IMR-90 (cell line): ENCODE data around the gene NMBR. TPM values are rescaled to one million over a fixed set of nuclear protein-coding genes. Genes with fewer than 3 reads are reported as not detected.
"Not testable (repeated sequence)": the region's sequence is repeated elsewhere in the genome, so short reads cannot be mapped to it uniquely, and the experiment has no call there.

Experiments used
- ATAC-seq: fragments of 200-7000 bp; cut with Tn5 transposase; 2 replicates; pipeline ENCODE4 v1.9.1; 2020; ENCODE audit warnings: low read depth, mild to moderate bottlenecking, moderate library complexity
- BruUV-seq: library from RNA; stranded (reverse); fragments of 400-500 nt; replicated peaks from 2 replicates; lab custom pipeline; 2021; lab: Mats Ljungman, UMichigan
- CTCF ChIA-PET: fragments of 300-600 bp; formaldehyde crosslinking; extraction: SDS; loops from one replicate; lab custom pipeline; 2021; ENCODE audit warnings: antibody characterized with exemption; lab: Yijun Ruan, JAX
- POLR2A ChIA-PET: fragments of 300-600 bp; sonication (Branson Sonifier 250); formaldehyde crosslinking; loops from one replicate; lab custom pipeline; 2022; ENCODE audit warnings: antibody characterized with exemption; ENCODE audit not compliant: unreplicated experiment; lab: Charles Lee
- DNase-seq: peaks from one replicate; pipeline ENCODE4 v3.0.0; 2013
- H2AFZ ChIP-seq: replicated peaks from 2 replicates; pipeline ENCODE3; 2013; ENCODE audit warnings: low read length, mild to moderate bottlenecking; ENCODE audit not compliant: poor library complexity
- H2AK5ac ChIP-seq: 2 replicates; pipeline ENCODE4 v1.6.1; 2013; ENCODE audit warnings: low read depth, low read length, inconsistent platforms
- H2AK9ac ChIP-seq: replicated peaks from 2 replicates; pipeline ENCODE3; 2013; ENCODE audit warnings: mild to moderate bottlenecking, low read depth, low read length, moderate library complexity; ENCODE audit not compliant: poor library complexity
- H2BK120ac ChIP-seq: 2 replicates; pipeline ENCODE4 v1.6.1; 2013; ENCODE audit warnings: low read depth, low read length, inconsistent platforms
- H2BK15ac ChIP-seq: 3 replicates; pipeline ENCODE4 v1.6.1; 2013; ENCODE audit warnings: low read depth, low read length, inconsistent platforms
- H2BK20ac ChIP-seq: 2 replicates; pipeline ENCODE4 v1.6.1; 2013; ENCODE audit warnings: low read depth, mild to moderate bottlenecking, inconsistent platforms, low read length, moderate library complexity
- H2BK5ac ChIP-seq: 2 replicates; pipeline ENCODE4 v1.6.1; 2013; ENCODE audit warnings: mild to moderate bottlenecking, low read depth, low read length, inconsistent platforms; ENCODE audit not compliant: poor library complexity, severe bottlenecking
- H3K14ac ChIP-seq: replicated peaks from 2 replicates; pipeline ENCODE4 v1.6.1; 2013; ENCODE audit warnings: low read depth, low read length, inconsistent platforms
- H3K18ac ChIP-seq: 2 replicates; pipeline ENCODE4 v1.6.1; 2013; ENCODE audit warnings: low read depth, low read length, control low read depth
- H3K23ac ChIP-seq: 2 replicates; pipeline ENCODE4 v1.6.1; 2013; ENCODE audit warnings: low read depth, low read length, inconsistent platforms
- H3K27ac ChIP-seq: 2 replicates; pipeline ENCODE4 v1.5.1; 2013; ENCODE audit warnings: mild to moderate bottlenecking, control low read depth, low read length; ENCODE audit not compliant: insufficient read depth
- H3K27me3 ChIP-seq: 2 replicates; pipeline ENCODE4 v1.6.1; 2013; ENCODE audit warnings: low read length; ENCODE audit not compliant: control insufficient read depth, insufficient read depth
- H3K36me3 ChIP-seq: 2 replicates; pipeline ENCODE4 v1.6.1; 2013; ENCODE audit warnings: low read length, mixed read lengths; ENCODE audit not compliant: control insufficient read depth, insufficient read depth
- H3K4ac ChIP-seq: 2 replicates; pipeline ENCODE4 v1.6.1; 2013; ENCODE audit warnings: low read depth, low read length, inconsistent platforms
- H3K4me1 ChIP-seq: 2 replicates; pipeline ENCODE4 v1.6.1; 2013; ENCODE audit warnings: low read length, mixed read lengths; ENCODE audit not compliant: control insufficient read depth, insufficient read depth
- H3K4me2 ChIP-seq: 2 replicates; pipeline ENCODE4 v1.6.1; 2013; ENCODE audit warnings: low read depth, mild to moderate bottlenecking, control low read depth, low read length, moderate library complexity
- H3K4me3 ChIP-seq: 2 replicates; pipeline ENCODE4 v1.5.1; 2013; ENCODE audit warnings: low read depth, mild to moderate bottlenecking, control low read depth, low read length, moderate library complexity; ENCODE audit not compliant: insufficient read depth
- H3K56ac ChIP-seq: 2 replicates; pipeline ENCODE4 v1.6.1; 2013; ENCODE audit warnings: low read length, inconsistent platforms; ENCODE audit not compliant: insufficient read depth; ENCODE audit errors: extremely low read depth
- H3K79me1 ChIP-seq, 2 experiments: 2 replicates each; pipeline ENCODE4 v1.6.1; 2013; ENCODE audit warnings: low read length in 2 of 2, inconsistent platforms in 1 of 2, low read depth in 1 of 2
- H3K9ac ChIP-seq: 2 replicates; pipeline ENCODE4 v1.6.1; 2013; ENCODE audit warnings: low read depth, low read length, control low read depth
- H3K9me1 ChIP-seq: 2 replicates; pipeline ENCODE4 v1.6.1; 2013; ENCODE audit warnings: low read length, inconsistent platforms; ENCODE audit not compliant: insufficient read depth
- H3K9me3 ChIP-seq: 2 replicates; pipeline ENCODE4 v1.6.1; 2013; ENCODE audit warnings: low read length; ENCODE audit not compliant: control insufficient read depth, insufficient read depth
- H4K20me1 ChIP-seq: 2 replicates; pipeline ENCODE4 v1.6.1; 2013; ENCODE audit warnings: low read length, inconsistent platforms; ENCODE audit not compliant: insufficient read depth
- H4K5ac ChIP-seq: 2 replicates; pipeline ENCODE4 v1.6.1; 2013; ENCODE audit warnings: mild to moderate bottlenecking, low read depth, low read length, control low read depth
- H4K8ac ChIP-seq, 2 experiments: 2 replicates each; pipeline ENCODE4 v1.6.1; 2013; ENCODE audit warnings: low read depth in 2 of 2, low read length in 2 of 2, control low read depth in 1 of 2, inconsistent platforms in 1 of 2
- H4K91ac ChIP-seq: 2 replicates; pipeline ENCODE4 v1.6.1; 2013; ENCODE audit warnings: low read depth, low read length, inconsistent platforms; ENCODE audit not compliant: insufficient read depth
- WGBS, 2 experiments: methylation state at CpG; one replicate each; pipeline versions ENCODE4 v1.1.5 to v1.1.7; 2013; ENCODE audit warnings: missing lambda C conversion rate in 2 of 2; ENCODE audit not compliant: insufficient read length in 1 of 2; ENCODE audit errors: extremely low coverage in 2 of 2; 5-methylcytosine and 5-hydroxymethylcytosine counted together
- dilution Hi-C: fragments of 300-500 bp; cut with HindIII; formaldehyde crosslinking; loops from one replicate; pipeline ENCODE4 v1.14.3; 2018; ENCODE audit warnings: low sequenced_read_pairs; ENCODE audit not compliant: unreplicated experiment
- in situ Hi-C: fragments of 300-500 bp; cut with MboI; formaldehyde crosslinking; loops from 3 replicates; pipeline ENCODE4 v1.14.3; 2019; ENCODE audit warnings: low sequenced_read_pairs, inconsistent platforms, mixed read lengths
- intact Hi-C: fragments of 100-400 bp; cut with micrococcal nuclease; formaldehyde crosslinking; loops from 2 replicates; pipeline ENCODE4 v1.10.0; 2022
- polyA plus RNA-seq, 3 experiments: library from polyadenylated mRNA; depleted of rRNA; stranded (reverse); fragments of >200 nt; gene quantifications; 2 replicates each; pipeline ENCODE4 v1.2.3, GENCODE V29; 2012; ENCODE audit warnings: low replicate concordance in 1 of 3
- total RNA-seq: library from RNA; depleted of rRNA; stranded (reverse); fragments of >200 nt; gene quantifications from 2 replicates; pipeline ENCODE4 v1.2.3, GENCODE V29; 2012

NMBR gene
- total and polyA plus RNA-seq, 2 of the 4 experiments (the other 2 are of a cell fraction): not detected

GRCh38 chr6:142141531-142141930, 5.4 kb downstream of the NMBR start:
- H3K18ac ChIP-seq, H3K4ac ChIP-seq, BruUV-seq, H3K56ac ChIP-seq, H3K23ac ChIP-seq, H3K79me1 ChIP-seq, H4K20me1 ChIP-seq, H2BK20ac ChIP-seq, H3K27ac ChIP-seq, H3K4me3 ChIP-seq, POLR2A ChIA-PET, H3K9me3 ChIP-seq, H3K27me3 ChIP-seq, H3K14ac ChIP-seq, H2AFZ ChIP-seq, H2AK9ac ChIP-seq, H3K9ac ChIP-seq, H2BK120ac ChIP-seq, H4K8ac ChIP-seq, DNase-seq, H3K36me3 ChIP-seq, H3K9me1 ChIP-seq, H4K91ac ChIP-seq, ATAC-seq, H2BK5ac ChIP-seq, H2AK5ac ChIP-seq, H3K4me2 ChIP-seq, H3K4me1 ChIP-seq, intact Hi-C loops, dilution Hi-C loops, H4K5ac ChIP-seq, H2BK15ac ChIP-seq, CTCF ChIA-PET: not testable (repeated sequence)
- WGBS, 2 experiments: no CpG with 5 or more reads among the region's 13 CpGs
- in situ Hi-C loops: loop anchor here (10.0 kb wide), 2 partner anchors 63 to 243 kb away; no protein-coding TSS in a partner anchor
